Umbilical cord (tissue), 2 donors: ENCODE results near the gene MALSU1. TPM values are rescaled to one million over a fixed set of nuclear protein-coding genes. Genes with fewer than 3 reads are reported as not detected.
"Not testable (repeated sequence)": the region's sequence is repeated elsewhere in the genome, so short reads cannot be mapped to it uniquely, and the experiment has no call there.

Experiments
- DNase-seq: peaks from one replicate; pipeline ENCODE4 v3.0.0-alpha.2; 2015; ENCODE audit warnings: low spot score
- total RNA-seq: library from RNA; depleted of rRNA; stranded (reverse); fragments of >200 nt; gene quantifications from one replicate; pipeline ENCODE4 v1.2.3, GENCODE V29; 2014; ENCODE audit warnings: low replicate concordance; ENCODE audit not compliant: insufficient read depth

The MALSU1 gene
- total RNA-seq, 1 donor from 2014 or later: 49.4 TPM

- no peak for DNase-seq
Observed at GRCh38 chr7:23285657-23286646, 13.2 kb upstream of the MALSU1 start.

GRCh38 chr7:23287612-23288011, 11.5 kb upstream of the MALSU1 start:
- DNase-seq: no peak

- DNase-seq: no peak
Observed at GRCh38 chr7:23290993-23291392, 8.1 kb upstream of the MALSU1 start.

DNA sequence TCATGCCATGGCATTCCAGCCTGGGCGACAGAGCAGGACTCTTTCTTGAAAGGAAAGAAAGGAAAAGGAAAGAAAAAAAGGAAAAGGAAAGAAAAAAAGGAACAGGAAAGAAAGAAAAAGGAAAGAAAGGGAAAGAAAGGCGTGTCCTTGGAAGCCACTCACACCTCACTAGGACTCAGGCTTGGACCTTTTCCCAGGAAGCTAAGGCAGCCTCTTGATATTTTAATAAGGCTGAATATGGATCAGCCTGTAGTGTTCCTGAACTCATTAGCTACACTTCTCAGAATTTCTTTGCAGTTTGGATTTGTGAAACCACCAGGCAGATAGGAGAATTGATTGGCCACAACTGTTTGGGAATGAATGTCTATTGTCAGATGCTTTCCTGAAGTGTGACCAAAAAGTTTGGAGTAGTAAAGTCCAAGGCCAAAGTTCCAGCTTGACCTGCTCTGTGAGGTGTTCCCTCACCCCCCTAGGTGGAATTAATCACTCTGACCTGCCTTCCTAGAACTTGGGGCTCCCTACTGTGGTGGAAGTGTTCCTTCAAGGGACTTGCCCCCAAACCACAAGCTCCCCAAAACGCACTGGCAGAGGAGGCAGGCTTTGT, 7.1 kb upstream of the MALSU1 start:
- DNase-seq: no peak

DNA sequence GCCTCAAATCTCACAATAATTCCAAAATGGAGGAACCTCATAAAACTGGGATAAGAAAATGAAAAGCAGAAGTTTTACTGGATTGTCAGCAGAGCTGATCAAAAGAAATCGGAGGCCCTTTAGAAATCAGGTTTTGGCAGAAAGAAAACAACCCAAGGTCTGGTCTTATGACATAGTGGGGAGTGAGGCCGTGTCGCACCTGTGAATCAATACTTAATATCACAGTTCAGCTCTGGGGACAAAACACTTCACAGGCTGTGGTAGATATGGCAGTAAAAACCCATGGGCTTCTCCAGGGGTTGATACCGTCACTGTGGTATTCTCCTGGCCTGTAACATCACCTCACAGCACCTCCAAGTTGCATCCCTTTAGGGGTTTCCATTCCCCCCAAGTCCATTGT, 6.5 kb upstream of the MALSU1 start:
- DNase-seq: no peak

- DNase-seq: no peak
Observed at GRCh38 chr7:23293500-23294073, 5.6 kb upstream of the MALSU1 start.

DNA sequence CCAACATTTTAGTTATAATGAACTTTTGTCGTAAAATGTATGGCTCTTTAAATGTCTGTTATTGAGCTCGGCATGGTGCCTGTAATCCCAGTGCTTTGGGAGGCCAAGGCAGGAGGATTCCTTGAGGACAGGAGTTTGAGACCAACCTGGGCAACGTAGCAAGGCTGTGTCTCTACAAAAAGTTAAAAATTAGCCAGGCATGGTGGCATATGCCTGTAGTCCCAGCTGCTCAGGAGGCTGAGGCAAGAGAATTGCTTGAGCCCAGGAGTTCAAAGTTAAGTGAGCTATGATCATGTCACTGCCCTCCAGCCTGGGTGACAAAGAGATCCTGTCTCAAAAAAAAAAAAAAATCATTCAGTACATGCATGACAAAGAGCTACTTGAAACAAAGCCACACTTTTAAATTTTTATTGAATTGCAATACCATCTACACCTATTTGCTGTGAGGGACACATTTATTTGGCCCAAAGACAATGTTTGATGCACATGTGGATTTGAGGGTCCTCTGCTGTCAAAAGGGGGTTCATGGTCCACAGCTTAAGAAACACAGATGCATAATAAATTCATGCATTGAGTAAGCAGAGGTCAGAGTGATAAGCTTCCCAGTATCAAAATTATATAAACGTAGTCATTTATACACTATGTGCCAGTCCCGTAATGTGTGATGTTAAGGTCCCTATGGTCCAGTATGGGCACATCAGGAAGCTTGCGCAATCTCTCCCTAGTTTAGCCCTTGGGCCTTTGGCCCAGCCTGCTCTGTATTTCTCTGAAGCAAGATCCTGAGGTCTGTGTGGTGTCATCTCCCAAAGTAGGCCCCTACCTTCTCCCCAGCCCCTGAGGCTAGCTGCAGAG, 4.4 kb upstream of the MALSU1 start:
- DNase-seq: no peak

DNA sequence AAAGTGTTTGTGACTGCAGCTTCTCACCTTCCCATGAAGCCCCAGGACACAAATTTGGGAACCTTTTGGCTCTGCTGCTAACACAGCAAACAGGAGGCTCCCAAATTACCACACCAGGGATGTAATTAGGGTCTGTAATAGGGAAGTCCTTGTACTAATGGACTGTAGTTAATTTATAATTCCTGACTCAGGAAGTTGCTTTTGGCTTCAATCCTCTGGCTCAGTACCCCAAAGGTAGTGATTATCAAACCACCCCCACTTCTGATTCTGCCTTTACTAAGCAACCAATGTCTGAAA, 3.8 kb upstream of the MALSU1 start:
- no peak for DNase-seq

- peak; percentile 65 for DNase-seq
Observed at GRCh38 chr7:23298141-23298881, 828 bp upstream of the MALSU1 start.

- DNase-seq: peak; percentile 17
Observed at GRCh38 chr7:23299770-23300300, 696 bp downstream of the MALSU1 start.

- no peak for DNase-seq
Observed at GRCh38 chr7:23306936-23307521, 7.9 kb downstream of the MALSU1 start.

- no peak for DNase-seq
Observed at GRCh38 chr7:23308754-23309153, 9.6 kb downstream of the MALSU1 start.

- DNase-seq: not testable (repeated sequence)
Observed at GRCh38 chr7:23312141-23312540, 13.0 kb downstream of the MALSU1 start.

DNA sequence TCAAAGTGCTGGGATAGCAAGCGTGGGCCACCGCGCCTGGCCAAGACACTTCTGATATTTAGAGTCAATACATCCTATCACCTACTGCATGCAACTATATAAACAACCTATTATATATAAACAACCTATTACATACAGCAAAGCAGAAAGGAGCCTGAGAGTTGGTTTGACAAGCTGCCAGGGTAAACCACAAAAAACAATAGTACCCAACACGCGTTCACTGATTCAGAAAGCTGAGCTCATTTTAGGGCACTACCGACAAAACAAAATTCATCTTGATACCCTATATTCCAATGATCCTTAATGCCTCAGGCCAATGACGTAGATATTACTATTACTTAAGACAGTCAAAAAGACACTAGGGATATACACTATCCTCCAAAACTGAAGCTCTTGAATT, 16.2 kb downstream of the MALSU1 start:
- DNase-seq: no peak

GRCh38 chr7:23331132-23331531, 32.0 kb downstream of the MALSU1 start:
- no peak for DNase-seq

DNA sequence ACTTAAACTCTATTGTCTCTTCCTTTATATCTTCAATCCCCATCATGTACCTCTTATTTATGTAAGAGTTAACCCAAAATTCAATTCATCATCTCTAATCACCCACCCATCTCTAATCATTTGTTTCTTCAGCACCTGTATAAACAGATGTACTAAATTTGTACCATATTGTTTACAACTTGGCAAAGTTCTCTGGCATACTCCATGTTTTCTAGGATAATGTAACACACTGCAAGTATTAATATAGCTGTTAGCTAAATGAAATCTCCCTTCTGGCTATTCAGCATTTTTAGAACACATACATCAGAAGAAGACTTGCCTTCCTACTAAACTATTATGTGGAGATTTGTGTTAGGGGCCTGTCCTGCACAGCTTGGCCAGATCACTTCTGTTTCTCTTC, 33.1 kb downstream of the MALSU1 start:
- DNase-seq: no peak

GRCh38 chr7:23332910-23333612, 33.9 kb downstream of the MALSU1 start:
- DNase-seq: peak; percentile 78

- DNase-seq: peak; percentile 85
Observed at GRCh38 chr7:23333671-23334246, 34.6 kb downstream of the MALSU1 start.

DNA sequence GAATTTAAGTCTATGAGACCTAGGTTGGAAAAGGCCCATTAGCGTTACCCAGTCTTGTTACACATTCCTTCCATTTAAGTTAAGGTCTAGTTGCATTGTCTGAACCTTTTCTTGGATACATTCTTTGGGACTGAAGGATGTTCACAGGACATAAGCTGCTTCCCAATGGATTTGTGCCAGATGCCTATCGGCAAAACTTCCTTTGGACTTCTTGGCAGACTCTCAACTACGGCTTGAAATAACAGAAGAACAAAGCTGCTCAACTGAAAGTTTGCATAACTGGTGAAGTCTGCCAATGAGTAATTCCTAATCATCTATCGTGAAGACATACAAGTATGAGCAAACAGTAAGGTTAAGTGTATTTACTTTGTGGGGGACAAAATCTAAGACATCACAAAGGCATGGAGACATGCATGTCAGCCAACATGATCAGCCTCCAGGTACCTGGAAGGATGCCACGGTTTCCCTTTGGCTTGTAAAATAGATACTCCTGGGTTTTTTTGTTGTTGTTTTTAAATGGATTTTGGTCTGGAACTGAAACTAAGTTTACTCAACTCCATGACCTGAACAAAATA, 35.4 kb downstream of the MALSU1 start:
- DNase-seq: peak; percentile 67
